ENCODE results near the gene ABHD4.

ABHD4 gene

DNA sequence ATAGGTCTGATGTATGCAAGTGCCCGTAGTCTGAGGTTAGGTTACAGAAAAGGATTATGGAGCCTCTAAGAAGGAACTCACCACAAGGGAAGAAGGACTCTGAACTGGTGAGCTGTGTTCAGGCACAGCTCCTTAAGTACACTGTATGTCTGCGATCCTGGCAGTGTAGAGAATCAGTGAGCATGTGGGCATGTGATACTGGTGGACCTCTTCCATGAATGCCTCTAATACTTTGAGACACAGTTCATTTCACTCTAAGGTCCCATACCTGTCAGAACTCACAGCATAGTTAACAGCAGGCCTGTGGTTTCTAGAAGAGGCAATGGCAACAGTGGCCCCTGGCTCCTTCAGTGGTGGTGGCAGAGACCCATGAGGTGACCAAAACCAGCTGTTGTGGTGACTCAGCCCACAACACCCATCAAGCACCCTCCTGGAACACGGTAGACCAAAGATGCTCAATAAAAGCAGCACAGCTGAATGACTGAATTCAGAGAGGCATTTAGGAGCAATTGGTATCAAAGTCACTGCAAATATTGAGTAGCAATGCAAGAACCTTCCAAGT, 52.9 kb downstream of the ABHD4 start:
- TF ChIP-seq, protein P1, sequence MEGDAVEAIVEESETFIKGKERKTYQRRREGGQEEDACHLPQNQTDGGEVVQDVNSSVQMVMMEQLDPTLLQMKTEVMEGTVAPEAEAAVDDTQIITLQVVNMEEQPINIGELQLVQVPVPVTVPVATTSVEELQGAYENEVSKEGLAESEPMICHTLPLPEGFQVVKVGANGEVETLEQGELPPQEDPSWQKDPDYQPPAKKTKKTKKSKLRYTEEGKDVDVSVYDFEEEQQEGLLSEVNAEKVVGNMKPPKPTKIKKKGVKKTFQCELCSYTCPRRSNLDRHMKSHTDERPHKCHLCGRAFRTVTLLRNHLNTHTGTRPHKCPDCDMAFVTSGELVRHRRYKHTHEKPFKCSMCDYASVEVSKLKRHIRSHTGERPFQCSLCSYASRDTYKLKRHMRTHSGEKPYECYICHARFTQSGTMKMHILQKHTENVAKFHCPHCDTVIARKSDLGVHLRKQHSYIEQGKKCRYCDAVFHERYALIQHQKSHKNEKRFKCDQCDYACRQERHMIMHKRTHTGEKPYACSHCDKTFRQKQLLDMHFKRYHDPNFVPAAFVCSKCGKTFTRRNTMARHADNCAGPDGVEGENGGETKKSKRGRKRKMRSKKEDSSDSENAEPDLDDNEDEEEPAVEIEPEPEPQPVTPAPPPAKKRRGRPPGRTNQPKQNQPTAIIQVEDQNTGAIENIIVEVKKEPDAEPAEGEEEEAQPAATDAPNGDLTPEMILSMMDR (IDR thresholded peaks at IDR 0.05; ENCODE audit: insufficient read depth, low read depth, low read length, missing control alignments), result no peak
- DNase-seq (ENCODE audit: low read depth), result peak; percentile 88
- H3K4me3 ChIP-seq (ENCODE audit: low read depth, low read length), result no peak overlapping the region

DNA sequence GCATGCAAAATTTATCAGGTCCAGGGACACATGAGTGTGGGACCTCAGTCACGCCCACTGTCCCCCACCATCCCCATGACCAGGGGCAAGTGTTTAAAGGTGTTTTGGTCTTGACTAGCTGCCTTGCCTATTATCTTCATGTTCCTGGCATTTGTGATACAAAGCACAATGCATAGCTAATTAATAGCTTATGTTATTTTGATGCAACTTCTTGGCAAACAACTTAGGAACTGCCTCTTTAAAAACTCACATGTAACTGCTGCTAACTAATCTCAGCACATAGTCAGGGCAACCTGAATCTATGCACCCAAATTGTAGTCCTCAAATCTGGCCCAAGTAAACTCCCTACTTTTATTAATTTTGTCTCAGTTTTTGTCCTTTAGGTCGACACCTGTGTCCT, 53.5 kb downstream of the ABHD4 start:
- no peak overlapping the region for H3K4me3 ChIP-seq (ENCODE audit: low read depth, low read length)
- TF ChIP-seq, protein P1 (IDR thresholded peaks at IDR 0.05; ENCODE audit: insufficient read depth, low read depth, low read length, missing control alignments), result no peak
- DNase-seq (ENCODE audit: low read depth), result no peak

DNA sequence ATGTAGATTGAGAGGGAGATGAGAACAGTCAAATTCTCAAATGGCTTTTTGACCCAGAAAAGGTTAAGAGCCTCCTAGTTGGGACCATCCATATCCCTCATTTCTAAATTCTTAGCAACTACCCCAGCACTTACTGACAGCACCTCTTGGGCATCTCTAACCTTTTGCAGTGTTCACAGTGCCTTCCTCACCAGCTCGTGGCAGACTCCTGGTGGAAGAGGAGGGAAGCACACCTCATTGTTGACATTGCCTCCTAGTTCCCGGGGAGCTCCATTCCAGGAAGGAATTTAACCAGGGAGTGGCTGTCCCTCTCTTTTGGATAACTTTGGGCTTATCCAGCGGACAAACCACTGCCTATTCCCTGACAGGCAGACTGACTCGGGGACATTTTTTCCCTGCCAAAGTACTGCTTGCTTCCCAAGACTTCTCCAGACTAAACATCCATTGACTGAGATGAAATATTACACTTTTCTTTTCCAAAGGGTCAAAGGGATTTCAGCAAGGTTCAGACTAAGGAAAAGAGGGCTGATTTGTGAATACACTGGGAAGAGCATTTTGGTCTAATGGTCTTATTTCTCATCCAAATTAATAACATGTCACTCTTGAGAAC, 55.0 kb downstream of the ABHD4 start:
- H3K4me3 ChIP-seq (ENCODE audit: low read depth, low read length), result no peak overlapping the region
- DNase-seq (ENCODE audit: low read depth), result peak; percentile 72
- TF ChIP-seq, protein P1 (IDR thresholded peaks at IDR 0.05; ENCODE audit: insufficient read depth, low read depth, low read length, missing control alignments), result peak; percentile 89

DNA sequence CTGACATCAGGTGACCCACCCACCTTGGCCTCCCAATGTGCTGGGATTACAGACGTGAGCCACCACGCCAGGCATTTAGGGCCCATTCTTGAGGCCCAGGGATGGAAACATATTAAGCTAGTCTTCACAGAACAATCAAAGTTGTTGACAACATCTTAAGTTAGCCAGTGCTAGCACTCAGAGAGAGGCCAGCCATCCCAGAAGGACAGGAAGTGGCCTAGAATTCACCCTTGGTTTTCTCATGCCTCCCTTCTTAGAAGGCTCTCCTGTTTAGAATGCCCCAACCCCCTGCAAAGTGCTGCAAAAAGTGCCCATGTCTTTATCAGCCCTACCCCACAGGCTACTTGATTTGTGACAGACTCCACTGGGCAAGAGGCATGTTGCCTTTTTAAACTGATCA, 58.1 kb downstream of the ABHD4 start:
- DNase-seq (ENCODE audit: low read depth), result no peak
- H3K4me3 ChIP-seq (ENCODE audit: low read depth, low read length), result no peak overlapping the region
- TF ChIP-seq, protein P1 (IDR thresholded peaks at IDR 0.05; ENCODE audit: insufficient read depth, low read depth, low read length, missing control alignments), result no peak

DNA sequence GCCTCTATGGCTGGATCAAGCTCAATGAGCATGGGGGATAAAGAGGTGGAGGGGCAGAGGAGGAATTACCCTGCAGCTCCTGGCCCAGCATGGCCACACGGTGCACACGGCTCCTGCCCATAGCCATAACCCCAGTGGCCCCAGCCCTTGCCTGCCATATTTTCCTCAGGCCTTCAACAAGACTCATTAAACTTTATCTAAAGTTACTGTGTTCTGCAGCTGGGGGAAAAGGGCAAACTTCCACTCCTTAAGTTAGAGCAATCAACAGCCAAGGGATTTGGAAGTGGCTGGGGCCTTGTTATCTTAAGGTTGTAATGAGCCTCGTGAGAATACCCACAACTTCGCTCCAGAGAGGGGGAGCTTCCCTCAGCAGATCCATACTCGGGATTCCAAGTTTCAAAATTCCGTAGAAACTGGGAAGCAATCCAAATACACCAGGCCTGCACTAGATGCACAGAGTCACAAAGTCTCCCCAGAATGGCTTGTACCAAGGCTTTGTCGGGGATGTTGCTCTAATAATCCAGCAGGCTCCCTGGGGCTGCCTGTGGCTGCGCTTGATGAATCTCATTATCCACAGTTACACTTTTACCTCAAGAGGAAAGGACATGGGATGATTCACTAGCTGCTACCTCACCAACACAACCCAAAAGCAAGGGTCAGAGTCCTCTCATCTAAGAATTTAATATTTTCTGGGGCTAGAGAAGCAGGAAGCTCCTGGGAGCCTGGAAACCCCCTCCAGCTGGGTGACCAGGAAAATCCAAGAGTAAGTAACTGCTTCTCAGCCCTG, 59.0 kb downstream of the ABHD4 start:
- H3K4me3 ChIP-seq (ENCODE audit: low read depth, low read length), result no peak overlapping the region
- DNase-seq (ENCODE audit: low read depth), result no peak
- TF ChIP-seq, protein P1 (IDR thresholded peaks at IDR 0.05; ENCODE audit: insufficient read depth, low read depth, low read length, missing control alignments), result no peak

DNA sequence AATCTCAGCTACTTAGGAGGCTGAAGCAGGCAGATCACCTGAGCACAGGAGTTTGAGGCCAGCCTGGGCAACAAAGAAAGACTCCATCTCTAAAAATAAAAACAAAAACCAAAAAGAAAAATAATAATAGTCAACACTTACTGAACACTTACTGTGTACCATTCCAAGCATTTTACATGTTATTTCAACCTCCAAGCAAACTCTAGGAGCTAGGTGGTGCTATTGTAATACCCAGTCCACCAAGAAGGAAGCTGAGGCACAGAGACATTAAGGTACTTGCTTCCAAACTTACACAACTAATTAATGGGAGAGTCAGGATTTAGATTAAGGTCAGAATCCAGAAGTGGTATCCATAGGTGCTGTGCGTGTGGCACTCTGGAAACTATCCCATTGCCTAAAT, 59.8 kb downstream of the ABHD4 start:
- TF ChIP-seq, protein P1 (IDR thresholded peaks at IDR 0.05; ENCODE audit: insufficient read depth, low read depth, low read length, missing control alignments), result peak; percentile 37
- no peak overlapping the region for H3K4me3 ChIP-seq (ENCODE audit: low read depth, low read length)
- peak; percentile 40 for DNase-seq (ENCODE audit: low read depth)
